ENCODE data around the gene MFNG. TPM values are rescaled to one million over a fixed set of nuclear protein-coding genes. Genes with fewer than 3 reads are reported as not detected.

MFNG gene
- total and polyA plus RNA-seq, 5 donors from 2014 or later, result 148 to 340 (median 326) TPM

DNA sequence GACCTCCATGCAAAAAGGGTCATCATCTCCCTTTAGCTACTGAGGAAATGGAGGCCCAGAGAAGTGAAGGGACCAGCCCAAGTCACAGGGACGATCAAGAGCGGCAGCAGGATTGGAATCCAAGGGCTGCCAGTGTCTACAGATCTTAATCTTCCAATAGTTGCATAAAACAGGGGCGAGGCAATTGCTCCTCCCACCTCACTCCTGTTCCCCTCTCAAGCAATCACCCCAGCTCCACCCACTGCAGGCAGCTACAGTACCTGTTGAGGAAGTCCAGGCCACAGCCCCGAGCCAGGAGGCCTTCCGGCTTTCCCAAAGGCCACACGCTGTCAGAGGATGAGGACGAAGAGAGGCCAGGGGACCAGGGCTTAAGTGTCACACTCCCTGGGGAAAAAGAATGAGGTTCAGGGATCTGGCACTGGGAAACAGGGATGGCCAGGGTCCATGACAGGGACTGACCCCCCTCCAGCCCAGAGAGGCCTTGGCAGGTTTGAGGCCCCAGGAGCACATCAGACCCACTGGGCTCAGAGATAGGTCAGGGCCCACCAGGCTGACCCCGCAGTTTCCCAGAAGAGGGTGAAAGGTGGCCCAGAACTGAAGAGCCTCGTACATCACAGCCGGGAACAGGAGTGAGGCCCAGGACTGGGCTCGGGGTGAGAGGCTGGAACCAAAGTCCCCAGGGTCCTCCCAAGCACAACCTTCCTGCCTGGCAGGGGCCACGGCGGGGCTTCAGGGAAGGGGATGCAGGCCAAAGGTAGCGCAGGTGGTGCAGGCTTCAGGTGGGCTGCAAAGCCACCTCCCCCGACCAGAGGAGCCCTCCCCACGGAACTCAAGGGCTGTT lies 16.4 kb upstream of the MFNG start:
- Histone ChIP-seq H3K4me3 (ENCODE audit: low read depth, low read length) (no peak overlapping the region), H3K4me1 (ENCODE audit: control insufficient read depth, insufficient read depth, low read length, poor library complexity, severe bottlenecking) (peaks cover 4% of the 10 kb centered on the region), H3K9me3 (ENCODE audit: control insufficient read depth in 2 of 2, low read length in 2 of 2) (no peaks in the 10 kb centered on the region), H3K27ac (ENCODE audit: insufficient read depth, low read length, poor library complexity, severe bottlenecking) (no peak overlapping the region), H3K27me3 (ENCODE audit: control insufficient read depth, insufficient read depth, low read length) (no peaks in the 10 kb centered on the region), H3K36me3 (ENCODE audit: control insufficient read depth, insufficient read depth, low read length) (no peaks in the 10 kb centered on the region)
- H3K9me3 Mint-ChIP-seq, result no peaks in the 10 kb centered on the region
- H3K4me3 Mint-ChIP-seq, result no peak overlapping the region
- H3K4me1 Mint-ChIP-seq, result peaks cover 0 to 32% (median 6%) of the 10 kb centered on the region in 4 donors
- H3K27ac Mint-ChIP-seq, result peak overlapping the region in 2 of 3 donors; percentile 15 to 39
- no peak for DNase-seq
- peaks cover 11% of the 10 kb centered on the region for H3K27me3 Mint-ChIP-seq
- no peaks in the 10 kb centered on the region for H3K36me3 Mint-ChIP-seq
- no peak for ATAC-seq (ENCODE audit: low read depth in 2 of 2)

DNA sequence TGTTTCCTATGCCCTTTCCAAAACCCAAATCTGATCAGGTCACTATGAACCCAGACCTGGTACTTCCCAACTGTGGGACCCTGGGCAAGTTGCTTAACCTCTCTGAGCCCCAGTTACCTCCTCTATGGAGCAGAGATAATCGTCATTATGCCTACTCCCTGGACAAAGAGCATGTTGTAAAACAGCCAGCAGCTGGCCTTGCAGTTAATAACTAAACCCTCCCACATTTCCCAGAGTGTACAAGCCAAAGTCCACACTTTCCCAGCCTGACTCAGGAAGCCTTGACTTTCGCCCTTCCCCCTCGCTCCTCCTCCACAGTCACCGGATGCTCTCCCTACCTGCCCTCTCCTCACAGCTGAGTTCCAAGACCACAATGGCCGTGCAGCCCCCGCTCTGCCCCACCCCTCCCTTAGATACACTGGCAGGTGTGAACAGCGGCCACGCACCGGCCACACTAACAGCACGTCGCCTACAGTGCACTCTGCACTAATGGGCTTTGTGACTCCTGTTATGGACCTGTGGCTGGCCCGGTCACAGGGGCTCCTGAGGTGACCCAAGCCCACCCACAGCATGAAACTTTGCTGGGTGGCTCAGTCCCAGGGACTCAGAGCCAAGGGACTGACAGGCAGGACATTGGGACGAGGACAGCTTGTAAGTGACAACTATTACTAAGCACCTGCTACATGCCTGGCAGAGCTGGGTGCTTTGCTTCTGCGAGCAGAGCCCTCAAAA lies 15.6 kb upstream of the MFNG start:
- peak overlapping the region; percentile 39 to 74 (median 51) for H3K27ac Mint-ChIP-seq
- Histone ChIP-seq H3K4me3 (ENCODE audit: low read depth, low read length) (no peak overlapping the region), H3K27ac (ENCODE audit: insufficient read depth, low read length, poor library complexity, severe bottlenecking) (no peak overlapping the region), H3K9me3 (ENCODE audit: control insufficient read depth in 2 of 2, low read length in 2 of 2) (no peaks in the 10 kb centered on the region), H3K36me3 (ENCODE audit: control insufficient read depth, insufficient read depth, low read length) (no peaks in the 10 kb centered on the region), H3K4me1 (ENCODE audit: control insufficient read depth, insufficient read depth, low read length, poor library complexity, severe bottlenecking) (peaks cover 4% of the 10 kb centered on the region), H3K27me3 (ENCODE audit: control insufficient read depth, insufficient read depth, low read length) (no peaks in the 10 kb centered on the region)
- H3K36me3 Mint-ChIP-seq, result no peaks in the 10 kb centered on the region
- no peaks in the 10 kb centered on the region for H3K9me3 Mint-ChIP-seq
- peaks cover 0 to 32% (median 7%) of the 10 kb centered on the region in 4 donors for H3K4me1 Mint-ChIP-seq
- no peak for DNase-seq
- no peak overlapping the region for H3K4me3 Mint-ChIP-seq
- peaks cover 11% of the 10 kb centered on the region for H3K27me3 Mint-ChIP-seq
- ATAC-seq (ENCODE audit: low read depth in 2 of 2), result no peak

DNA sequence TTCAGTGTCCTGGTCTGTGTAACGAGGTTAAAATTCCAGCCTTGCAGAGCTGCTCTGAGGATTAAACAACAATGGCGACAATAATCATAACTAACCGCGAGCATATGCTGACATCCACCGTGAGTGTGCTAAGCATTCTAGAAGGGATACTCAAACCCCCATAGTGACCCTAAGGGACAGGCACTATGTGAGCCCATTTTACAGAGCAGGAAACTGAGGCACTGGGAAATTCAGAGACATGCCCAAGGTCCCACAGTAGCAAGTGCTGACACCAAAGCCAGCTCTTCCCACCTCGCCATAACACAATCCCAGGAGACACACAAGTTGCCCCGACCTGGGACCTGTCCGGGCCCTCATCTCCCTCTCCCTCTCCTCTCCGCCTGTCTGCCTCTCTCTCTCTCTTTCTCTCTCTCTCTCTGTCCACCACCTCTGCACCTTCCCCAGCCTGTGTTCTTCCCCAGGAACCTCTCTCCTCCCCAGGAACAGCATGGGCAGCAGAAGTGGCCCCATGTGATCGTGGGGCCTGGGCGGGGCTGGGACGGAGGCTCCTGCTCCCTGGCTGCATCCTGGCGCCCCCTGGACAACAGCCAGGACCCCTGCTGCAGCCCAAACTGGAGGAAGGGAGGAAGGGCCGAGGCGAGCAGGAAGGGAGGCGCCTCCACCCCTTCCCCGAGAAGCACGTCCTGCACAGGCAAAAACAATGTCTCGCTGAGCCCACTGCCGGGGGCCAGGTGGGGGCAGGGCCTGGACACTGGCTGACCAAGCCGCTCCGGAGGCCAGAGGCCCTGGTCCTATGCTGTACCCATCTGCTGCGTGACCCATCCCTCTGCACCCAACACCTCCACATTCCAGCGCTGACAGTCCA lies 14.8 kb upstream of the MFNG start:
- DNase-seq (no peak), ATAC-seq (ENCODE audit: low read depth in 2 of 2) (no peak)
- Mint-ChIP-seq H3K27me3 (peaks cover 11% of the 10 kb centered on the region), H3K4me1 (peaks cover 0 to 32% (median 7%) of the 10 kb centered on the region in 4 donors), H3K27ac (peak overlapping the region in 1 of 3 donors; percentile 39), H3K4me3 (peak overlapping the region in 1 of 4 donors; percentile 10), H3K9me3 (no peaks in the 10 kb centered on the region), H3K36me3 (no peaks in the 10 kb centered on the region)
- Histone ChIP-seq H3K4me3 (ENCODE audit: low read depth, low read length) (no peak overlapping the region), H3K27me3 (ENCODE audit: control insufficient read depth, insufficient read depth, low read length) (no peaks in the 10 kb centered on the region), H3K27ac (ENCODE audit: insufficient read depth, low read length, poor library complexity, severe bottlenecking) (no peak overlapping the region), H3K4me1 (ENCODE audit: control insufficient read depth, insufficient read depth, low read length, poor library complexity, severe bottlenecking) (peaks cover 4% of the 10 kb centered on the region), H3K36me3 (ENCODE audit: control insufficient read depth, insufficient read depth, low read length) (no peaks in the 10 kb centered on the region), H3K9me3 (ENCODE audit: control insufficient read depth in 2 of 2, low read length in 2 of 2) (no peaks in the 10 kb centered on the region)

DNA sequence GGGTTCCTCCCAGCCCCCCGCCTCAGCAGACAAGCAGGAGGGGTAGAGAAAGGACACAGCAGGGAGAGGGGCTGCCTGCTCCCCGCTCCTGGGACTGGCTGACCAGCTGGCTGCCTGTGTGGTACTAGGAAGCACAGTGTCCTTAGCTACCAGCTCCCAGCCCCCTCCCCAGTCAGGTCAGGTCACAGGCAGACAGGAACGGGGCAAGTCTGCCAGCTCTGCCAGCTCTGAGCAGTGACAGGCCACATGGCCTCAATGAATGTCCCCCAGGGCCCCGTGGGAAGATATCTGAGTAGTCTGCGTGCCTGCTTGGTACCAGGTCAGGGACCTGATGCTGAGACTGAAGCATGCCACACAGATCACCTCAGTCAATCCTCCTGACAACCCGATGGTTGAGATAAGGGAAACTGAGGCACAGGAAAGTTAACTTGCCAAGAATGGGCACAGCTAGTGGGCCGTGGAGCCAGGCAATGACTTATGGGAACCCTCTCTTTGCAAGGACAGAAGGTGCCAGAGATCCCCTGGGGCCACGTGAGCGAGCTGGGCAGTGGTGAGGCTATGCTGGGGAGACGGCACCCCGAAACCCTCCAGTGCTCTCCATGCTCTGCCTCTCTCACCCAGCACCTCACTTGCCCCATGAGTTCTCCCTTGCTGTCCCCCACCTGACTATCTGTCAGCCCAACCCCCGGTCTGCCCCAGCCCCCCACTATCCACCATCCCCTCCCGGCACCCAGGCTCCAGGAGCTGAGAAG lies 13.8 kb upstream of the MFNG start:
- Mint-ChIP-seq H3K27ac (peak overlapping the region in 1 of 3 donors; percentile 36), H3K4me1 (peaks cover 0 to 32% (median 7%) of the 10 kb centered on the region in 4 donors), H3K27me3 (peaks cover 11% of the 10 kb centered on the region), H3K36me3 (no peaks in the 10 kb centered on the region), H3K9me3 (no peaks in the 10 kb centered on the region), H3K4me3 (no peak overlapping the region)
- ATAC-seq (ENCODE audit: low read depth in 2 of 2), result no peak
- H3K27ac ChIP-seq (ENCODE audit: insufficient read depth, low read length, poor library complexity, severe bottlenecking), result no peak overlapping the region
- no peak for DNase-seq
- H3K4me3 ChIP-seq (ENCODE audit: low read depth, low read length), result no peak overlapping the region
- H3K9me3 ChIP-seq (ENCODE audit: control insufficient read depth in 2 of 2, low read length in 2 of 2), result no peaks in the 10 kb centered on the region
- no peaks in the 10 kb centered on the region for H3K27me3 ChIP-seq (ENCODE audit: control insufficient read depth, insufficient read depth, low read length)
- no peaks in the 10 kb centered on the region for H3K36me3 ChIP-seq (ENCODE audit: control insufficient read depth, insufficient read depth, low read length)
- H3K4me1 ChIP-seq (ENCODE audit: control insufficient read depth, insufficient read depth, low read length, poor library complexity, severe bottlenecking), result peaks cover 4% of the 10 kb centered on the region

GRCh38 chr22:37499027-37499707 lies 13.0 kb upstream of the MFNG start:
- no peaks in the 10 kb centered on the region for H3K9me3 ChIP-seq (ENCODE audit: control insufficient read depth in 2 of 2, low read length in 2 of 2)
- Mint-ChIP-seq H3K27ac (peak overlapping the region in 1 of 3 donors; percentile 32), H3K9me3 (no peaks in the 10 kb centered on the region), H3K27me3 (peaks cover 11% of the 10 kb centered on the region), H3K36me3 (no peaks in the 10 kb centered on the region), H3K4me1 (peaks cover 0 to 32% (median 7%) of the 10 kb centered on the region in 4 donors), H3K4me3 (peak overlapping the region in 1 of 4 donors; percentile 78)
- ATAC-seq (ENCODE audit: low read depth in 2 of 2) (no peak), DNase-seq (no peak)
- H3K27me3 ChIP-seq (ENCODE audit: control insufficient read depth, insufficient read depth, low read length), result no peaks in the 10 kb centered on the region
- no peaks in the 10 kb centered on the region for H3K36me3 ChIP-seq (ENCODE audit: control insufficient read depth, insufficient read depth, low read length)
- H3K27ac ChIP-seq (ENCODE audit: insufficient read depth, low read length, poor library complexity, severe bottlenecking), result no peak overlapping the region
- no peak overlapping the region for H3K4me3 ChIP-seq (ENCODE audit: low read depth, low read length)
- H3K4me1 ChIP-seq (ENCODE audit: control insufficient read depth, insufficient read depth, low read length, poor library complexity, severe bottlenecking), result peaks cover 4% of the 10 kb centered on the region

- H3K9me3 ChIP-seq (ENCODE audit: control insufficient read depth in 2 of 2, low read length in 2 of 2), result no peaks in the 10 kb centered on the region
- H3K4me3 ChIP-seq (ENCODE audit: low read depth, low read length), result no peak overlapping the region
- ATAC-seq (ENCODE audit: low read depth in 2 of 2) (peak; percentile 82 to 85), DNase-seq (peak; percentile 56 to 73 (median 71))
- no peak overlapping the region for H3K27ac ChIP-seq (ENCODE audit: insufficient read depth, low read length, poor library complexity, severe bottlenecking)
- no peaks in the 10 kb centered on the region for H3K36me3 Mint-ChIP-seq
- peaks cover 0 to 34% (median 9%) of the 10 kb centered on the region in 4 donors for H3K4me1 Mint-ChIP-seq
- H3K27me3 ChIP-seq (ENCODE audit: control insufficient read depth, insufficient read depth, low read length), result no peaks in the 10 kb centered on the region
- H3K4me1 ChIP-seq (ENCODE audit: control insufficient read depth, insufficient read depth, low read length, poor library complexity, severe bottlenecking), result peaks cover 4% of the 10 kb centered on the region
- no peaks in the 10 kb centered on the region for H3K9me3 Mint-ChIP-seq
- no peaks in the 10 kb centered on the region for H3K36me3 ChIP-seq (ENCODE audit: control insufficient read depth, insufficient read depth, low read length)
- H3K4me3 Mint-ChIP-seq, result no peak overlapping the region
- no peak overlapping the region for H3K27ac Mint-ChIP-seq
- peaks cover 11% of the 10 kb centered on the region for H3K27me3 Mint-ChIP-seq
Measured at GRCh38 chr22:37498289-37498909, 12.2 kb upstream of the MFNG start.
